GM18951 (cell line): ENCODE measurements around the gene DDX27.
"Not testable (repeated sequence)": the region's sequence is repeated elsewhere in the genome, so short reads cannot be mapped to it uniquely, and the experiment has no call there.

Experiments used
- POLR2A ChIP-seq: IDR thresholded peaks from 4 replicates; pipeline ENCODE4 v1.6.1; 2011; ENCODE audit warnings: mild to moderate bottlenecking; ENCODE audit not compliant: insufficient read length, insufficient read depth; ENCODE audit errors: extremely low read depth
- in situ Hi-C: fragments of 300-500 bp; cut with MboI; formaldehyde crosslinking; loops from one replicate; pipeline ENCODE4 v1.12.0; 2022; ENCODE audit warnings: low sequenced_read_pairs, mixed read lengths, inconsistent platforms; ENCODE audit not compliant: unreplicated experiment

DDX27 gene

GRCh38 chr20:49187330-49187850 lies 31.8 kb upstream of the DDX27 start:
- TF ChIP-seq POLR2A: no peak
- in situ Hi-C loops: no loop called here

GRCh38 chr20:49187851-49188641 lies 31.2 kb upstream of the DDX27 start, which contains the start of gene STAU1:
STAU1 (minus strand) TSS chr20:49188334; CDS start chr20:49166201, 22,133 bp downstream.
- in situ Hi-C loops: no loop called here
- peak; percentile 84 for TF ChIP-seq POLR2A

- in situ Hi-C loops: not testable (repeated sequence)
Measured at GRCh38 chr20:49192944-49193518, 26.2 kb upstream of the DDX27 start.

DNA sequence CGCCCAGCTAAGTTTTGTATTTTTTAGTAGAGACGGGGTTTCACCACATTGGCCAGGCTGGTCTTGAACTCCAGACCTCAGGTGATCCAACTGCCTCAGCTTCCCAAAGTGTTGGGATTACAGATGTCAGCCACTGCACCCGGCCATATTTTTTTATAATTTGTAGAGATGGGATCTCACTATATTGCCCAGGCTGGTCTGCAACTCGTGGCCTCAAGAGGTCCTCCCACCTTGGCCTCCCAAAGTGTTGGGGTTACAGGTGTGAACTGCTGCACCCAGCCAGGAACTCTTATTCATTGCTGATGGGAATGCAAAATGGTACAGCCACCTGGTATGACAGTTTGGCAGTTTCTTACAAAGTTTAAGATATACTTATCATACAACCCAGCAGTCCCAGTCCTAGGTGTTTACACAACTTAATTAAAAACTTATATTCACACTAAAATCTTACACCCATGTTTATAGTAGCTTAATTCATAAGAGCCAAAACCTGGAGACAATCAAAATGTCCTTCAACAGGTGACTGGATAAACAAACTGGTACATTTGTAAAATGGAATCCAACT lies 19.4 kb upstream of the DDX27 start:
- in situ Hi-C loops: no loop called here
- no peak for TF ChIP-seq POLR2A

DNA sequence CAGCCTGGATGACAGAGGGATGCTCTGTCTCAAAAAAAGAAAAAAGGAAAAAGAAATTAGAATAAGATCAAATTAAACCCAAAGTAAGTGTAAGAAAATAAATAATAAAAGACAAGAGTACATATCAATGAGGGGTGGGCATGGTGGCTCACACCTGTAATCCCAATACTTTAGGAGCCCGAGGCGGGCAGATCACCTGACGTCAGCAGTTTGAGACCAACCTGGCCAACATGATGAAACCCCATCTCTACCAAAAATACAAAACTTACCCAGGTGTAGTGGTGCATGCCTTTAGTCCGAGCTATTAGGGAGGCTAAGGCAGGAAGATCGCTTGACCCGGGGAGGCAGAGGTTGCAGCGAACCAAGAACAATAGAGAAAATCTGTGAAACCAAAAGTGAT lies 16.2 kb upstream of the DDX27 start:
- in situ Hi-C loops: no loop called here
- no peak for TF ChIP-seq POLR2A

GRCh38 chr20:49203746-49204145 lies 15.5 kb upstream of the DDX27 start:
- no peak for TF ChIP-seq POLR2A
- in situ Hi-C loops: no loop called here

DNA sequence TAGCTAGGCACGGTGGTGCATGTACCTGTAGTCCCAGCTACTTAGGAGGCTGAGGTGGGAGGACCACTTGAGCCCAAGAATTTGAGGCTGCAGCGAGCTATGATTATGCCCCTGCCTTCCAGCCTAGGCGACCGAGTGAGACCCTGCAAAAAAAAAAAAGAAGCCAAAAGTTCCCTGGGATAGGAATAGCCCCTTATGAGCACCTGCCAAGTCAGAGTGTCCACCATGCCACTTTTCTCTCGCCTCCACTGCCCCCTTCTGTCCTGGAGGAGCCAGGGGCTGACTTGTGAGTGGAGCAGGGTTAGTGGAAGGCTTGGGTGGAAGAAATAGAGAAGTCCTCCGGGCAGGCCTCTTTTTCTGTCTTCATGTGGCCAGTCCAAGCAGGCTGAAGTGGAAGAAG lies 12.1 kb upstream of the DDX27 start:
- in situ Hi-C loops: loop anchor here (5.0 kb wide), 1 partner anchor 75 kb away; no protein-coding TSS in a partner anchor
- no peak for TF ChIP-seq POLR2A

DNA sequence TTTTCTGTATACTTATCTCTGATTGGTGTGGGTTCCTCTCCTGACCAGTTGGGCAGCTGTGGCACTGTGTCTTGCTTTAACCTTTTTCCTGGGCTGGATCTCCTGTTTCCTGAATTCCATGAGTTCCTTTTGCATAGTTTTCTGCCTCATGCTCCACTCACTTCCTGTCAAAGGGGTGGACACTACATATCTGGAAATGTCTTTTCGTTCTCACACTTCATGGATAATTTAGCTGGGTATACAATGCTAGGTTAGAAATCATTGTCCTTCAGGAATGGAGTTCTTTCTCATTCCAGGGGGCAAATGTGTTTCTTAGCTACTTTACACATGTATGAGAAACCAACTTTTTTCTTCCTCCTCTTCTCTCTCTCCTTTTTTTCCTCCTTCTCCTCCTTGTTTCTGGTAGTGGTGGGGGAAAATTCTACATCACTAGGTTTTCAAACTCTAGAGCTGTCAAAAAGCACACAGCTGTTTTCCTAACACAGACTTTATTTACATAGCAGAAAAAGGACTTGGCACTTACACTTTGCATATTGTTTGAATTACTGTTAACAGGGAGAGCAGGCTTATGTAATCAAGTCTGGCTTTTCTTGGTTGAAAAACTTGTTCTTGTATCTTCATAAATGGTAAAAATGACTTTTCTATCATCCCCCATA lies 9.0 kb upstream of the DDX27 start:
- in situ Hi-C loops: no loop called here
- TF ChIP-seq POLR2A: no peak

DNA sequence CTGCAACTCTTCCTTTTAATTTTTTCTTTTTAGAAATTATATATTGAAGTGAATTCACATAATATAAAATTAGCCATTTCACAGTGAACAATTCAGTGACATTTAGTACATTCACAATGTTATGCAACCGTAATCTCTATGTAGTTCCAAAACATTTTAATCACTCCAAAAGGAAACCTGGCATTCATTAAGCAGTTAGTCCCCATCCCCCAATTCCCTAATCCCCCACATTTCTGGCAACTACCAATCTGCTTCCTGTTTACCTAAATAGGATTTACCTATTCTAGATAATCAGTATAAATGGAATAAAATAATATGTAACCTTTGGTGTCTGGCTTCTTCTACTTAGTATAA lies 8.5 kb upstream of the DDX27 start:
- in situ Hi-C loops: no loop called here
- TF ChIP-seq POLR2A: no peak

- TF ChIP-seq POLR2A: no peak
- in situ Hi-C loops: no loop called here
Measured at GRCh38 chr20:49214571-49214970, 4.6 kb upstream of the DDX27 start.

DNA sequence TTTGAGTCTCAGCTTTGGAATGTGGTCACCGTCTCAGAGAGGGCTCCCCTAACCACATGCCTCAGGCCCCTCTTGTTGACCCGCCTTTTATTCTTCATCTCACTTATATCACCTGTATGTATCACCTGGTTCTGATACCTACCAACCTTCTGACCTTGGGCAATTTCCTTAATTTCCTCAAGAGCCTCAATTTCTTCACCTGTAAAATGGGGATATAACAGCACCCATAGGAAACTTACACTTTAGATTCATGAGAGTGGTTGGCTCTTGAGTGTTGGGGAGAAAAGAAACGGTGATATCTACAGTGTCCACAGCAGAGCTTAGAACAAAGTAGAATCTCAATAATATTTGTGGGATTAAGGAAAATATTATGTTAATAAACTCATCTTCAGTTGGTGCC lies 4.0 kb upstream of the DDX27 start:
- TF ChIP-seq POLR2A: no peak

GRCh38 chr20:49216991-49217578 lies 2.1 kb upstream of the DDX27 start:
- in situ Hi-C loops: no loop called here

More for the DNA sequence above, 4.0 kb upstream of the DDX27 start:
- in situ Hi-C loops: no loop called here

DNA sequence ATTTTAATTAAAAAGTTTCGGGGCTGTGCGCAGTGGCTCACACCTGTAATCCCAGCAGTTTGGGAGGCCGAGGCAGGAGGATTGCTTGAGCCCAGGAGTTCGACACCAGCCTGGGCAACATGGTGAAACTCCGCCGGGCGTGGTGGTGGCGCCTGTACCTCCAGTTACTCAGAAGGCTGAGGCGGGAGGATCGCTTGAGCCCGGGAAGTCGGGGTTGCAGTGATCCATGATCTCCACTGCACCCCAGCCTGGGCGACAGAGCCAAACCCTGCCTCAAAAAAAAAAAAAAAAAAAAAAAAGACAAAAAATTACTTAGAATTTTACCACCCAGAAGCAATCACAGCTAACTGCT lies 501 bp upstream of the DDX27 start:
- in situ Hi-C loops: not testable (repeated sequence)

More at GRCh38 chr20:49216991-49217578, 2.1 kb upstream of the DDX27 start:
- TF ChIP-seq POLR2A: no peak
